ENCODE results near the gene ANLN.

DNA sequence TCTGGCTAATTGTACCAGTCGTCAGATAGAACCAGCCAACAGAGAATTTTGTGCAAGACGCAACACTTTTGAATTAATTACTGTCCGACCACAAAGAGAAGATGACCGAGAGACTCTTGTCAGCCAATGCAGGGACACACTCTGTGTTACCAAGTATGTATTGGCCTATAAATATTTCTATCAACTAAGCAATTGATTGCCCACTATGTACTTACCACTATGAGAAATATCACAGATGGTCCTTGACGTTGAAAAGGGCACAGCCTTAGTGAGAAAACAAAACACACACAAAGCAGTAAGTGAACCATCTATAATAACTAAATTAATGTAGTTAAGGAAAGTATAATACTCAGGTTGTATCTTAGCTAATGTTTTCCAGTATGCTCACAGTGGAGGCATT lies 60.0 kb downstream of the ANLN start:
- TF ChIP-seq POLR2AphosphoS5 (IDR thresholded peaks at IDR 0.05) (no peak), TAF1 (IDR thresholded peaks at IDR 0.05; ENCODE audit: low read depth) (no peak), SMC3 (conservative IDR thresholded peaks at IDR 0.05; ENCODE audit: poor library complexity) (no peak), EZH2 (IDR thresholded peaks at IDR 0.05; ENCODE audit: borderline replicate concordance, insufficient read depth, low read length, poor library complexity, severe bottlenecking) (no peak)
- TF ChIP-seq, protein P1, sequence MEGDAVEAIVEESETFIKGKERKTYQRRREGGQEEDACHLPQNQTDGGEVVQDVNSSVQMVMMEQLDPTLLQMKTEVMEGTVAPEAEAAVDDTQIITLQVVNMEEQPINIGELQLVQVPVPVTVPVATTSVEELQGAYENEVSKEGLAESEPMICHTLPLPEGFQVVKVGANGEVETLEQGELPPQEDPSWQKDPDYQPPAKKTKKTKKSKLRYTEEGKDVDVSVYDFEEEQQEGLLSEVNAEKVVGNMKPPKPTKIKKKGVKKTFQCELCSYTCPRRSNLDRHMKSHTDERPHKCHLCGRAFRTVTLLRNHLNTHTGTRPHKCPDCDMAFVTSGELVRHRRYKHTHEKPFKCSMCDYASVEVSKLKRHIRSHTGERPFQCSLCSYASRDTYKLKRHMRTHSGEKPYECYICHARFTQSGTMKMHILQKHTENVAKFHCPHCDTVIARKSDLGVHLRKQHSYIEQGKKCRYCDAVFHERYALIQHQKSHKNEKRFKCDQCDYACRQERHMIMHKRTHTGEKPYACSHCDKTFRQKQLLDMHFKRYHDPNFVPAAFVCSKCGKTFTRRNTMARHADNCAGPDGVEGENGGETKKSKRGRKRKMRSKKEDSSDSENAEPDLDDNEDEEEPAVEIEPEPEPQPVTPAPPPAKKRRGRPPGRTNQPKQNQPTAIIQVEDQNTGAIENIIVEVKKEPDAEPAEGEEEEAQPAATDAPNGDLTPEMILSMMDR (IDR thresholded peaks at IDR 0.05; ENCODE audit: poor library complexity, severe bottlenecking): no peak

Data from neural cell (in vitro differentiated cells).